Measurements from ENCODE around the gene MXRA7. TPM values are rescaled to one million over a fixed set of nuclear protein-coding genes. Genes with fewer than 3 reads are reported as not detected.
"Not testable (repeated sequence)": the region's sequence is repeated elsewhere in the genome, so short reads cannot be mapped to it uniquely, and the experiment has no call there.

The MXRA7 gene
- total and polyA plus RNA-seq, 7 donors, result 8.3 to 428 (median 327) TPM

- Histone ChIP-seq H3K9me3 (no peaks in the 10 kb centered on the region), H3K36me3 (no peaks in the 10 kb centered on the region), H3K27me3 (no peaks in the 10 kb centered on the region), H3K4me3 (no peak overlapping the region), H3K27ac (no peak overlapping the region), H3K4me1 (no peaks in the 10 kb centered on the region)
- 10 to 69% methylated on average over 6 of the region's 6 CpGs for WGBS, 2 donors
- intact Hi-C loops (cut with DNase I), result no loop called here
- DNase-seq, result no peak
- TF ChIP-seq CTCF (IDR thresholded peaks at IDR 0.05) (no peak), POLR2A (IDR thresholded peaks at IDR 0.05) (no peak), POLR2AphosphoS5 (IDR thresholded peaks at IDR 0.05) (no peak), EP300 (IDR thresholded peaks at IDR 0.05) (no peak)
Measured at GRCh38 chr17:76640550-76641380, 70.0 kb downstream of the MXRA7 start.

DNA sequence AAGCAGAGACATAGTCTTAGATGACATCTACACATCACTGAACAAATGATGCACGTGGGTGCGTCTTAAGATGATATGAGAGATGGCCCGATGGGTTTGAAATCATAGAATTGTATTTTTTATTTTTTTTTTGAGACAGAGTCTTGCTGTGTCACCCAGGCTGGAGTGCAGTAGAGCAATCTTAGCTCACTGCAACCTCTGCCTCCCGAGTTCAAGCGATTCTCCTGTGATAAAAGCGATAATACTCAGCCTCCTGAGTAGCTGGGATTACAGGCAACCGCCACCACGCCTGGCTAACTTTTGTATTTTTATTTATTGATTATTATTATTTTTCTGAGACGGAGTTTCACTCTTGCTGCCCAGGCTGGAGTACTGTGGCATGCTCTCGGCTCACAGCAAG is 72.5 kb downstream of the MXRA7 start:
- Histone ChIP-seq H3K4me1 (no peaks in the 10 kb centered on the region), H3K36me3 (no peaks in the 10 kb centered on the region), H3K9me3 (no peaks in the 10 kb centered on the region), H3K27me3 (no peaks in the 10 kb centered on the region), H3K4me3 (no peak overlapping the region), H3K27ac (no peak overlapping the region)
- TF ChIP-seq POLR2AphosphoS5 (IDR thresholded peaks at IDR 0.05) (no peak), EP300 (IDR thresholded peaks at IDR 0.05) (no peak), POLR2A (IDR thresholded peaks at IDR 0.05) (no peak), CTCF (IDR thresholded peaks at IDR 0.05) (no peak)
- no peak for DNase-seq
- WGBS, 2 donors, result 83 to 90% methylated on average over 10 of the region's 10 CpGs
- intact Hi-C loops (cut with DNase I), result no loop called here

- H3K9me3 ChIP-seq; DNase-seq; H3K27me3 ChIP-seq; H3K4me3 ChIP-seq; intact Hi-C loops (cut with DNase I); H3K36me3 ChIP-seq; H3K27ac ChIP-seq; H3K4me1 ChIP-seq: not testable (repeated sequence)
- WGBS, 2 donors, result 84 to 86% methylated on average over 22 of the region's 27 CpGs
Measured at GRCh38 chr17:76636486-76637206, 74.1 kb downstream of the MXRA7 start.

DNA sequence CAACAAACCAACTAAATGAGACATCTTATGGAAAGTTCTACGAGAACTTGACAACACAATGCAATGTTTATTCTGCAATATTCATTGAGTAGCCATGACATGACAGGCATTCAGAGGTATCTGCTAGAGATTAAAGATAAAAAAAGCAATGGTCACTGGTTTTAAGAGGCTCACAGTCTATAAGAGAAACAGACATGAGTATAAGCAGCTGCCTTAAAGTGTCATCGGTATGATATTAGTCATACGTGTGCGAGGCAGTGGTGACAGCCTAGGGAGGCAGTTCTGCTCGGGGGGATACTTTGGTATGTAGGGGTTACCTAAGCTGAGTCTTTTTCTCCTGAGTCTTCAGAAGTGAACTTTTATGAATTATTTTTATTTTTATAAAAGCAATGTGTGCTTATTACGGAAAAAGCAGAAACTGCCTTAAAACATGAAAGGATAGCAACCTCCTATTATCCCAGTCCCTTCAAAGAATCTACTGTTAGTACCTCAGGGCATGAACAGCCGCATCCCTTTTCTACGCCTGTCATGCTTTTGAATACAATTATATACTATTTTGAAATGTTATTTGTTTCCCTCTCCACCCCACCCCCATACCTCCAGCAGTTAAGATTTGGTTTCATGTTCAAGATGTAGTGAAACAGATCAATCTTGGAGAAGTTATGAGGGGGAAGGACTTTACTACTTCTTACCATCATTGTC is 75.0 kb downstream of the MXRA7 start:
- DNase-seq, result no peak
- Histone ChIP-seq H3K27ac (no peak overlapping the region), H3K9me3 (no peaks in the 10 kb centered on the region), H3K27me3 (no peaks in the 10 kb centered on the region), H3K4me3 (no peak overlapping the region), H3K4me1 (no peaks in the 10 kb centered on the region), H3K36me3 (no peaks in the 10 kb centered on the region)
- TF ChIP-seq EP300 (IDR thresholded peaks at IDR 0.05) (no peak), POLR2A (IDR thresholded peaks at IDR 0.05) (no peak), CTCF (IDR thresholded peaks at IDR 0.05) (no peak), POLR2AphosphoS5 (IDR thresholded peaks at IDR 0.05) (no peak)
- 84 to 85% methylated on average over 8 of the region's 8 CpGs for WGBS, 2 donors
- intact Hi-C loops (cut with DNase I), result no loop called here

DNA sequence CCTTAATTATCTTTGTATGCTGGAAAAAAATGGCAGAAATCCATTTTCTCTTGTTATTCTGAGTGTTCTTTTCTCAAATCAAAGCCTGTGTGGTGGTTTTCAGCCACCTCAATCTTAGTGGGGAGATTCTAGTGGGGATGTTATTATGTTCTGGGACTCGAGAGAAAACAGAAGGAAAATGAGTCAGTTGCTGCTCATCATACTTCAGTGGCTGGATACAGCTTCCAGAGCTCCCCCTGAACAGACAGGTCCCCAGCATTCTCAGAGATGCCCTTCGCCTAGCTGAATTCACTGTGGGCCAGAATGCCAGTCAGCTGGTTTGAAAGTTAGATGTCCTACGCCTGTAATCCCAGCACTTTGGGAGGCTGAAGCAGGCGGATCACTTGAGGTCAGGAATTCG is 75.7 kb downstream of the MXRA7 start:
- 89 to 91% methylated on average over 5 of the region's 5 CpGs for WGBS, 2 donors
- DNase-seq, result no peak
- no peaks in the 10 kb centered on the region for H3K4me1 ChIP-seq
- no peaks in the 10 kb centered on the region for H3K36me3 ChIP-seq
- intact Hi-C loops (cut with DNase I), result no loop called here
- TF ChIP-seq CTCF (IDR thresholded peaks at IDR 0.05), result no peak
- no peak for TF ChIP-seq POLR2A (IDR thresholded peaks at IDR 0.05)
- no peak for TF ChIP-seq POLR2AphosphoS5 (IDR thresholded peaks at IDR 0.05)
- no peak for TF ChIP-seq EP300 (IDR thresholded peaks at IDR 0.05)
- no peaks in the 10 kb centered on the region for H3K9me3 ChIP-seq
- no peak overlapping the region for H3K27ac ChIP-seq
- H3K27me3 ChIP-seq, result no peaks in the 10 kb centered on the region
- no peak overlapping the region for H3K4me3 ChIP-seq

Data from sigmoid colon (tissue), 7 donors.